Posterior cingulate gyrus (tissue), 11 donors: ENCODE data around the gene ALDH18A1.
A peak's percentile ranks its signal among the peaks of the same experiment; 100 is the strongest.

ENCODE experiments used
- DNase-seq, 10 donors: peaks; one replicate each; pipeline versions ENCODE4 v3.0.0 to v3.0.0-alpha.2; 2020 to 2021; ENCODE audit warnings: mixed read lengths in 3 of 10
- intact Hi-C: fragments of 100-400 bp; cut with DNase I; formaldehyde crosslinking; loops from one replicate; pipeline ENCODE4 v1.15.1; 2023

The ALDH18A1 gene

GRCh38 chr10:95597788-95598187 lies 58.7 kb downstream of the ALDH18A1 start:
- intact Hi-C loops: no loop called here
- no peak for DNase-seq

DNA sequence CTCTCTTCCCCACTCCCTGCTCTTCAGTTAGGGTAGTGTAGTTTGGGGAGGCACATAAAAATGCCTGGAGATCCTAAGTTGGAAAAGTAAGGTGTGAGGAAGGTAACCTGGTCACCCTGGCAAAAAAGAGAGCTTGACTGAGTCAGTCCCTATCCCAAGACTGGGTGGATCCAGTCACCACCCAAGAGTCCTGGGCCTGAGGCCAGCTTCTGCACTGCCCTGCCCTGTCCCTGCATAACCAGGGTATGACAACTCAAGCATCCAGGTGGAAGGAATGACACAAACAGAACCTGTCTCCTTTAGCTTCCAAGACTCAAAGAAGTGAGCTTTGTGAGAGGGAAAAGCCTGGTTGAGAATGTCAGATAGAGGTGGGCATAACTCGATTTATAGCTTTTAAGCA lies 68.5 kb downstream of the ALDH18A1 start:
- DNase-seq: no peak
- intact Hi-C loops: no loop called here

- intact Hi-C loops: no loop called here
- no peak for DNase-seq
These were observed 76.5 kb downstream of the ALDH18A1 start for GRCh38 chr10:95579835-95580535.

DNA sequence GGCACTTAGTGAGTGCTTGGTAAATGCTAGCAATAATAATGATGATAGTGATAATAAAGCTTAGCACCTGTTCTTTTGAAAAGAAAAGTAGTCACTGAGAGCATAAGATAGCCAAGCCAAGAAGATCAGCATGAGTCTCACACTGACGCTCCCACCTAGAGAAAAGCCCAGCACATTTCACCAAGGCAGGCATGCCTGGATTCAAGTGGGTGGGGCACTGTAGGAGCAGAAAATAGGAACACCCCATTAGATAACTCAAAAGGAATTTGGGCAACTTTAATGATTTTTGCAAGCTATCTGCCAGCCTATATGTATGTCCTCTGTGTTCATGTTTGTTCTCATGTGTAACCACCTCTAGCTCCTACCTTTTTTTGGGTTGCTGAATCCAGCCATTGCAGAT lies 77.2 kb downstream of the ALDH18A1 start:
- intact Hi-C loops: no loop called here
- no peak for DNase-seq

- no peak for DNase-seq
- intact Hi-C loops: no loop called here
These were observed 77.9 kb downstream of the ALDH18A1 start for GRCh38 chr10:95578619-95579018.

GRCh38 chr10:95574649-95575365 lies 81.7 kb downstream of the ALDH18A1 start:
- intact Hi-C loops: no loop called here

GRCh38 chr10:95573964-95574604 lies 82.4 kb downstream of the ALDH18A1 start:
- intact Hi-C loops: no loop called here
- DNase-seq: no peak

More at GRCh38 chr10:95574649-95575365, 81.7 kb downstream of the ALDH18A1 start:
- no peak for DNase-seq

DNA sequence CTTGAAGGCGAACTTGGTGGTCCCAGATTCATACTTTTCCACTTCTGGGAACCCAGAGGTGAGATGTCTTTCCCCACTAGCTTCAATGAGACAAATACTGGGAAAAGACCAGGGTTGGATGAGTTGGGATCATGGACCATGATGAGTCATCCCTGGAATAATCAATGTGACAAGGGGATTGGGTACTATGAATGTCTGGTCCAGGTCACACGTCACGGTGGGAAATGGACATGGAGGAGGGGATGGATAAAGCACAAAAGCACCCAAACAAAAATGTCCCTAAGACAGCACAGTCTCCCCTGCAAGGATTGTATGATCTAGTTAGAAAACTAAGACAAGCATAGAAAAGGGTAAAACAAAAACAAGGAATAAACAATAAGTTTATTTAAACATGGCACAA lies 83.0 kb downstream of the ALDH18A1 start:
- DNase-seq: no peak
- intact Hi-C loops: no loop called here

- intact Hi-C loops: no loop called here
- peak in 2 of 10 donors; percentile 27 to 83 for DNase-seq
These were observed 84.2 kb downstream of the ALDH18A1 start for GRCh38 chr10:95572131-95572820.

GRCh38 chr10:95571390-95571789 lies 85.1 kb downstream of the ALDH18A1 start:
- DNase-seq: peak in 3 of 10 donors; percentile 23 to 85 (median 81)
- intact Hi-C loops: no loop called here

- no peak for DNase-seq
- intact Hi-C loops: no loop called here
These were observed 87.1 kb downstream of the ALDH18A1 start for GRCh38 chr10:95569368-95569767.

GRCh38 chr10:95567903-95568630 lies 88.4 kb downstream of the ALDH18A1 start:
- DNase-seq: no peak
- intact Hi-C loops: no loop called here

- intact Hi-C loops: no loop called here
- no peak for DNase-seq
These were observed 90.4 kb downstream of the ALDH18A1 start for GRCh38 chr10:95566136-95566535.

DNA sequence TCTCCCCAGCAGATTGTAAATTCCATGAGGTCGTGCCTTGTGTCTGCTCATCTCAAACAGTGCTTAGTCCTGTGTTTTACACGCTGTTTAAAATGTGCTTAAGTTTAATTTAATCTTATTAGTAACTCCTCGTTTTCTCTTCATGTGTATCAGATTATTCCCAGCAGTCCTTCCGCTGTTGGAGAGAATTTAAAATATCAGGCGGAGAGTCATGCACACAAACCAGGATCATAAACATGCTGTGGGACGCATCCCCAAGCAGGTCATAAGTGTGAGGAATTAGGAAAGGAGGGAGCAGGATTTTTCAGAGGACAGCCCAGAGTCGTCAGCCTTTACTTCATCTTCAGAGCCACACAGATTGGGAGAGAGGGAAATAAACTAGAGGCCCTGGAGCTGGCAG lies 91.2 kb downstream of the ALDH18A1 start:
- DNase-seq: no peak
- intact Hi-C loops: no loop called here

DNA sequence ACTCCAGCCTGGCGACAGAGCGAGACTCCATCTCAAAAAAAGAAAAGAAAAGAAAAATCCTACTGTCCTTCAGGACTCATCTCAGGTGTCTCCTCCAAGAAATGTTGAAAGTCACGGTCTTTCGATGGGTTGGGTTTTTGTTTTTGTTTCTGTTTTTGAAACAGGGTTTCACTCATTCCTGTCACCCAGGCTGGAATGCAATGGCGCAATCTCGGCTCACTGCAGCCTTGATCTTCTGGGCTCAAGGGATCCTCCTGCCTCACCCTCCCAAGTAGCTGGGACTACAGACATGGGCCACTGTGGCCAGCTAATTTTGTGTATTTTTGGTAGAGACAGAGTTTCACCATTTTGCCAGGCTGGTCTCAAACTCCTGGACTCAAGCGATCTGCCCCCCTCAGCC lies 92.2 kb downstream of the ALDH18A1 start:
- DNase-seq: no peak
- intact Hi-C loops: no loop called here

DNA sequence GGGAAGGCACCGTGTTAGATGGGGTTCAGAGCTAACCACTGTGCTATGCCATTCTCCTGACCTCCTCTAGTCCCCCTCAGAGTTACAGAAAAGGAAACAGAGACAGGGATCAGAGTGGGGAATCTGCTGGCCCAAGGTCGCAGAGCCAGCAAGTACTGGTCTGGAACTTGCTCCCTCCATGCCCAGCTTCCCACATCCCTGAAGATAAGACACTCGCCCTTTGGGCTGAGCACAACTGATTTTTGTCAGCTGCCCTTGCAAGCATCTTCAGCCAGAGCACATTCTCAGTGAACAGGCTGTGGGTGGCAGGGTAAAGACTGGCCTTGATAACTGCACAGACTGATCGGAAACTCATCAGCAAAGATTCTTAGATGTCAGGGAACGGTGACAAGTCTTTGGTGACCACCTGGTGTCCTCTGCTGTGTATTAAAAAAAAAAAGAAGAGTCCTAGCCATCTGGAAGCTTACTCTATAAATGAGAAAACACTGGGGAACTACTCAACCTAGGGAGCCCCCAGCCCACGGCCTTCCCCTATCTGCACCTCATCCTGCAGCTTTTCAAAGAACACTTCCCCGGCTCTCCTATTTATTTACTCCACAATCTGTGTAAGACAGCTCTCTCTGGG lies 94.1 kb downstream of the ALDH18A1 start:
- intact Hi-C loops: no loop called here

GRCh38 chr10:95561864-95562177 lies 94.7 kb downstream of the ALDH18A1 start:
- no peak for DNase-seq
- intact Hi-C loops: no loop called here

More for the DNA sequence above, 94.1 kb downstream of the ALDH18A1 start:
- DNase-seq: no peak

DNA sequence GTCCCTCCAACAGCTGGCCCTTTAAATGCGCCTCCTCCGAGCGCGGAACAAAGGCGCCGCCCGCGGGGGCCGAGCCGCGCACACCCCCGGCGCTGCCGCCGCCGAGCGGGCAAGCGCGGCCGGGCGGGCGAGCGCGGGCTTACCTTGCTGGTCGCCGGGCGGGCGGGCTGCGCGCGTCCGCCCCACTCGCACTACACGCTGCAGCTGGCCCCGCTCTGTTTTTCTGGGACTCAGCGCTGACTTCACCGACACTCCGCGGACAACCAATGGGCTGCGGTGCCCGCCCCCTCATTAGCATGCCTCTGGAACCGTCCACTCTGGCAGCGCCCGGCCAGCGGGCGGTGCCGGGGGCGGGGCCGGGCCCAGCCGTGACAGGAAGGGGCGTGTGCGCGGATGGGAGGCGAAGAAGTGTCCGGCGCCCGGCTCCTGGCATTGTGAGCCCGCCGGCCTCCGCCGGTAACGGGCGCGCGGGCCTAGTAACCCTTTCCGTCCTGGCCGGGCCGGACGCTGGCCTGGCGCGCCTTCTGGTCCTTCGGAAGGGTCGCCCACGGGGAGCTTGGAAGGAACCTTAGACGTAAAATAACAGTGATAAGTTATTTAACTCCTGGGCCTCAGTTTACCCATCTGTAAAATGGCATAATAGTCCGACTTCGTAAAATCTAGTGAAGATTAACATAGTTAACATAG lies 95.2 kb downstream of the ALDH18A1 start, which contains the start of gene SORBS1:
Gene SORBS1 (minus strand): TSS at position 195 of the 687 bp plus-strand sequence. CDS start 120,236 bp downstream, outside the sequence.
- DNase-seq: peak; percentile 94 to 99 (median 96)
- intact Hi-C loops: no loop called here
